ENCODE measurements around the gene ZNF761. TPM values are rescaled to one million over a fixed set of nuclear protein-coding genes. Genes with fewer than 3 reads are reported as not detected.
A peak's percentile ranks its signal among the peaks of the same experiment; 100 is the strongest.
"Not testable (repeated sequence)": the region's sequence is repeated elsewhere in the genome, so short reads cannot be mapped to it uniquely, and the experiment has no call there.

Gene ZNF761
- total RNA-seq, 1 donor from 2014 or later = 22.1 TPM

DNA sequence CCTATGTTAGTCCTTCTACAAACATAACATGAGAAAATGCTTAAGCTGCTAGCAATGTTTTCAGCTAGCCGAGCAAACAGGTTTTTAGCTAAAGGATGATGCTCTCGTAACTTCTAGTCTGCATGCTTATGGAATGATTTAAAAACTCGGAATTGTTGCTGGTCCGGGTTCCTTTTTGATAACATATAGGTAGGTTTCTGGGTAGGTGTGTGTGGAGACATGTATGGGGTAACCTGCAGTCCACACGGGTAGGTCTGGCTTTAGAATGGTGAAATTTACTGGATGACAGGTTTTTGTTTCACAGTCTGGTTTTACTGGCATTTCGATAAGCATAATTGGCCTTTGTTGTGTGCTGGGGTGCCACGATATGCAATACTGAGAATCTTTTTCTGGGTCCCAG, 40.1 kb downstream of the ZNF761 start:
- Histone ChIP-seq H3K27me3 (no peaks in the 10 kb centered on the region), H3K36me3 (no peaks in the 10 kb centered on the region), H3K4me1 (no peaks in the 10 kb centered on the region), H4K20me1 (ENCODE audit: low read depth) (no peaks in the 10 kb centered on the region), H3F3A (ENCODE audit: low read depth) (peaks cover 13% of the 10 kb centered on the region), H3K27ac (no peak overlapping the region), H3K9me3 (ENCODE audit: low read depth) (no peaks in the 10 kb centered on the region), H3K4me2 (no peak overlapping the region), H2AFZ (replicated peaks) (no peak overlapping the region), H3K4me3 (no peak overlapping the region), H3K9ac (no peak overlapping the region), H3K79me2 (ENCODE audit: low read depth) (peaks cover 34% of the 10 kb centered on the region)
- no peak for DNase-seq (ENCODE audit: low spot score)
- H3K4me1 Mint-ChIP-seq = peaks cover 12% of the 10 kb centered on the region
- no peak overlapping the region for H3K27ac Mint-ChIP-seq
- H3K4me3 Mint-ChIP-seq = no peak overlapping the region
- peaks cover 27% of the 10 kb centered on the region for H3K36me3 Mint-ChIP-seq
- H3K27me3 Mint-ChIP-seq (ENCODE audit: insufficient read depth, low read depth) = no peaks in the 10 kb centered on the region
- TF ChIP-seq EZH2phosphoT487 (IDR thresholded peaks at IDR 0.05) (no peak), EZH2 (IDR thresholded peaks at IDR 0.05) (no peak)
- TF ChIP-seq, protein P1, sequence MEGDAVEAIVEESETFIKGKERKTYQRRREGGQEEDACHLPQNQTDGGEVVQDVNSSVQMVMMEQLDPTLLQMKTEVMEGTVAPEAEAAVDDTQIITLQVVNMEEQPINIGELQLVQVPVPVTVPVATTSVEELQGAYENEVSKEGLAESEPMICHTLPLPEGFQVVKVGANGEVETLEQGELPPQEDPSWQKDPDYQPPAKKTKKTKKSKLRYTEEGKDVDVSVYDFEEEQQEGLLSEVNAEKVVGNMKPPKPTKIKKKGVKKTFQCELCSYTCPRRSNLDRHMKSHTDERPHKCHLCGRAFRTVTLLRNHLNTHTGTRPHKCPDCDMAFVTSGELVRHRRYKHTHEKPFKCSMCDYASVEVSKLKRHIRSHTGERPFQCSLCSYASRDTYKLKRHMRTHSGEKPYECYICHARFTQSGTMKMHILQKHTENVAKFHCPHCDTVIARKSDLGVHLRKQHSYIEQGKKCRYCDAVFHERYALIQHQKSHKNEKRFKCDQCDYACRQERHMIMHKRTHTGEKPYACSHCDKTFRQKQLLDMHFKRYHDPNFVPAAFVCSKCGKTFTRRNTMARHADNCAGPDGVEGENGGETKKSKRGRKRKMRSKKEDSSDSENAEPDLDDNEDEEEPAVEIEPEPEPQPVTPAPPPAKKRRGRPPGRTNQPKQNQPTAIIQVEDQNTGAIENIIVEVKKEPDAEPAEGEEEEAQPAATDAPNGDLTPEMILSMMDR (IDR thresholded peaks at IDR 0.05) = no peak
- peaks cover 25% of the 10 kb centered on the region for H3K9me3 Mint-ChIP-seq

DNA sequence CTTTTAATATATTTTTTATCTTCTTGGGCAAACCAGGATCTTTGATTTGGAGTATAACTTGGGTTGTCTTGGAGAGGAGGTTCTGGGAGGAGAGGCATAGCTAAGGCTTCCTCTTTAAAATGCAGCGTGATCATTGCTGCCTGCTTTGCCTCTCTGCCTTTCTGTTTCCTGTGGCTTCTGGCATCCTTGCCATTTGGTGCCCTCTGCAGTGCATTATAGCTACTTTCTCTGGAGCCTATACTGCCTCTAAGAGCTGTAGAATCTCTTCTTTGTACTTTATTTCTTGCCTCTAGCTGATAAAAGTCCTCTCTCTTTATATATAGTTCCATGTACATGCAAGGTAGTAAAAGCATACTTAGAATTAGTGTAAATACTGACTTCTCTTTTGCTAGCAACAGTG, 43.0 kb downstream of the ZNF761 start:
- H2AFZ ChIP-seq (replicated peaks); H3K4me3 Mint-ChIP-seq; H3K27me3 Mint-ChIP-seq (ENCODE audit: insufficient read depth, low read depth); H3K27ac ChIP-seq; H3K27ac Mint-ChIP-seq; H3K9me3 ChIP-seq (ENCODE audit: low read depth); H4K20me1 ChIP-seq (ENCODE audit: low read depth); H3K4me2 ChIP-seq; H3K4me3 ChIP-seq; H3K4me1 Mint-ChIP-seq; H3F3A ChIP-seq (ENCODE audit: low read depth); H3K27me3 ChIP-seq; H3K9ac ChIP-seq; H3K4me1 ChIP-seq: not testable (repeated sequence)
- H3K79me2 ChIP-seq (ENCODE audit: low read depth) = peaks cover 34% of the 10 kb centered on the region
- H3K36me3 ChIP-seq = peaks cover 12% of the 10 kb centered on the region
- peak; percentile 4 for DNase-seq (ENCODE audit: low spot score)
- Mint-ChIP-seq H3K36me3 (peaks cover 49% of the 10 kb centered on the region), H3K9me3 (peaks cover 47% of the 10 kb centered on the region)

DNA sequence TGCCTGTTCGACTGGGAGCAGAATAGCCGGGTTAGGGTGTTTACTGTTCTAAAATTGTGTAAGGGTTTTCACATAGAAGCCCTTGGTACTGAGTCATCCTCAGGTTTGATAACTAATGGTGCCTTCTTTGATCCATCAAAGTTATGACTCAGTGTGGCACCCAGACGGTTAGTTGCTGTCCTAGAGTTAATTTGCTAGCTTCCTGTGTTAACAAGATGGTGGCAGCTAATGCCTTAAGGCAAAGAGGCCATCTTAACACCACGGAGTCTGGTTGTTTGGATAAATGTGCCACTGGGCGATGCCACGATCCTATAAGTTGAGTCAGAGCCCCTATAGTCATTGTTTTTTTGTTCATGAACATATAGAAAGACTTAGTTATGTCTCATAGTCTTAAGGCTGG, 43.7 kb downstream of the ZNF761 start:
- H3K27ac Mint-ChIP-seq; H3K9ac ChIP-seq; H2AFZ ChIP-seq (replicated peaks); H3K4me1 ChIP-seq; H3K4me1 Mint-ChIP-seq; H3K4me3 ChIP-seq; H3K9me3 ChIP-seq (ENCODE audit: low read depth); H3K4me2 ChIP-seq; H3K27me3 ChIP-seq; H3K27ac ChIP-seq; H3F3A ChIP-seq (ENCODE audit: low read depth); H3K4me3 Mint-ChIP-seq; H3K27me3 Mint-ChIP-seq (ENCODE audit: insufficient read depth, low read depth); H4K20me1 ChIP-seq (ENCODE audit: low read depth); DNase-seq (ENCODE audit: low spot score): not testable (repeated sequence)
- Histone ChIP-seq H3K79me2 (ENCODE audit: low read depth) (peaks cover 34% of the 10 kb centered on the region), H3K36me3 (peaks cover 12% of the 10 kb centered on the region)
- Mint-ChIP-seq H3K36me3 (peaks cover 55% of the 10 kb centered on the region), H3K9me3 (peaks cover 53% of the 10 kb centered on the region)

DNA sequence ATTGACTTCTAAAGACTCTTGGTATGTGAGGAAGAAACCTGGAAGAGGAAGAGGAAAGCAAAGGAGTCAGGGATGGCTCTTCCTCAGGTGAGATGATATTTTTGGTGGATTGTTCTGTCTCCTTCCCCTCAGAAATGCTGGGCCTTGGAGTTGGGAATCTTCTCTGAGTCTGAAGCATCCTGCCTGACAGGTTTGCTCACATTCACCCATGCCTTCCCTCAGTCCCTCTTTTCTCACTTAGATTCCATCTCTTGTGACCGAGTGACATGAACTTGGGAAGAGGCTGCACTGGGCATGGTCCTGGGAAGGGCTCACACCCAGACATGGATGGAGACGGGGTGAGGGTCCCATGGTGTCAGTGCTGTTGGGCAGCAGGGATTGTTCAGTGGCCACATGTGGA, 52.0 kb downstream of the ZNF761 start:
- not testable (repeated sequence) for H3K27ac Mint-ChIP-seq
- peaks cover 71% of the 10 kb centered on the region for H3K9me3 Mint-ChIP-seq

More for the DNA sequence above, 52.0 kb downstream of the ZNF761 start:
- H3K4me3 Mint-ChIP-seq; H3K36me3 ChIP-seq; H3K9ac ChIP-seq; H3K27ac ChIP-seq; H3K27me3 Mint-ChIP-seq (ENCODE audit: insufficient read depth, low read depth); H3K79me2 ChIP-seq (ENCODE audit: low read depth); H3K4me2 ChIP-seq; H3F3A ChIP-seq (ENCODE audit: low read depth); DNase-seq (ENCODE audit: low spot score); H3K27me3 ChIP-seq; H3K4me1 ChIP-seq; H2AFZ ChIP-seq (replicated peaks); H3K4me3 ChIP-seq; H3K4me1 Mint-ChIP-seq; H4K20me1 ChIP-seq (ENCODE audit: low read depth); H3K9me3 ChIP-seq (ENCODE audit: low read depth): not testable (repeated sequence)
- peaks cover 82% of the 10 kb centered on the region for H3K36me3 Mint-ChIP-seq
